Forelimb muscle (tissue), 1 donor: ENCODE measurements around the gene SNTN. TPM values are rescaled to one million over a fixed set of nuclear protein-coding genes. Genes with fewer than 3 reads are reported as not detected.

Source experiments
- DNase-seq: peaks from one replicate; pipeline ENCODE4 v3.0.0-alpha.2; 2013; ENCODE audit warnings: low read depth
- polyA plus RNA-seq: library from polyadenylated mRNA; unstranded; fragments of 120-200 nt; gene quantifications from one replicate; pipeline ENCODE4 v1.2.1, GENCODE V29; 2013; ENCODE audit not compliant: insufficient read length

The SNTN gene
- polyA plus RNA-seq, 1 donor = not detected

- DNase-seq = no peak
Measured at GRCh38 chr3:63674586-63674985, 22.1 kb downstream of the SNTN start.

- no peak for DNase-seq
Measured at GRCh38 chr3:63679186-63679585, 26.7 kb downstream of the SNTN start.

GRCh38 chr3:63684081-63684480, 31.6 kb downstream of the SNTN start:
- DNase-seq = no peak

- no peak for DNase-seq
Measured at GRCh38 chr3:63685340-63685739, 32.9 kb downstream of the SNTN start.

GRCh38 chr3:63687278-63688225, 35.1 kb downstream of the SNTN start:
- no peak for DNase-seq

- no peak for DNase-seq
Measured at GRCh38 chr3:63689285-63689684, 36.8 kb downstream of the SNTN start.

- DNase-seq = no peak
Measured at GRCh38 chr3:63693351-63693750, 40.9 kb downstream of the SNTN start.

GRCh38 chr3:63705092-63705645, 52.7 kb downstream of the SNTN start:
- no peak for DNase-seq

- no peak for DNase-seq
Measured at GRCh38 chr3:63706321-63707085, 54.0 kb downstream of the SNTN start.

GRCh38 chr3:63707731-63708130, 55.3 kb downstream of the SNTN start:
- DNase-seq = no peak

GRCh38 chr3:63709576-63709975, 57.1 kb downstream of the SNTN start:
- no peak for DNase-seq

Other genes with a start within 250 kb of the SNTN start
- 0.22 TPM for gene C3orf49, start 166.6 kb downstream of the SNTN start, polyA plus RNA-seq
- 52.7 TPM for gene THOC7, start 211.1 kb downstream of the SNTN start, polyA plus RNA-seq
- gene ATXN7, start 211.2 kb downstream of the SNTN start, polyA plus RNA-seq = 11.3 TPM